HG03432 (cell line): Measurements from ENCODE around the gene PUM1.

ENCODE experiments used
- ATAC-seq: cut with Tn5 transposase; IDR thresholded peaks from one replicate; pipeline ENCODE4 v1.9.1; 2021; ENCODE audit warnings: mild to moderate bottlenecking, moderate library complexity; ENCODE audit not compliant: unreplicated experiment

Gene PUM1

DNA sequence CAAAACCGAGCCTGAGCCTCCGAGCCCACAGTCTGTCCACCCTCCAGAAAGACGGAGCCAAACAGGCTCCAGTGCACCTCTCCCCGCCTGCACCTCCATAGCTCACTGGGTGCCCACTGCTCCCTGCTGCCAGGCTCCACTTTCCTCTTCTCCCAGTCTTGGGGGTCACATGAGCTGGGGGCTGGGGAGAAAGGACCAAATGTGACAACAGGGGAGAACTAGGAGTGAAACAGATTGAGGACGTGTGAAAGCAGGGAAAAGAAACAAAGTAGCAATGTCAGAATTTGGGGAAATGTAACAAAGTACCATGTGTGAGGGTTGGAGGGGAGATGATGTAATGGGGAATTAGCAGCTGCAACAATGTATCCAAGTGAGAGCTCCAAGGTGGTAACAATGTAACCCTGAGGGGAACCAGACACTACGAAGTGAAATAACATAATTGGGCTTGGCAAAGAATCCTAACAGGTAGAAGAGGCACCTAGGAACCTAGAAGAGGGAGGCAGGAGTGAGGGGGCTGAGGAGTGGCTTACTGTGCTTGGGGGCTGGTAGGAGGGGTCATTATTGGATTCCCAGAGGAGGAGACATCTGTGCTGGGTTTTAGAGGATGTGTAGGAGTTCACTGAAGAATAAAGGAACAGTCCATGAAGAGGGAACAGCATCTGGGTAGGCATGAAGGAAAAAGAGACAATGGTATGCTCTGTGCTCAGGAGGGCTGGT lies 169.4 kb downstream of the PUM1 start:
- ATAC-seq: no peak

DNA sequence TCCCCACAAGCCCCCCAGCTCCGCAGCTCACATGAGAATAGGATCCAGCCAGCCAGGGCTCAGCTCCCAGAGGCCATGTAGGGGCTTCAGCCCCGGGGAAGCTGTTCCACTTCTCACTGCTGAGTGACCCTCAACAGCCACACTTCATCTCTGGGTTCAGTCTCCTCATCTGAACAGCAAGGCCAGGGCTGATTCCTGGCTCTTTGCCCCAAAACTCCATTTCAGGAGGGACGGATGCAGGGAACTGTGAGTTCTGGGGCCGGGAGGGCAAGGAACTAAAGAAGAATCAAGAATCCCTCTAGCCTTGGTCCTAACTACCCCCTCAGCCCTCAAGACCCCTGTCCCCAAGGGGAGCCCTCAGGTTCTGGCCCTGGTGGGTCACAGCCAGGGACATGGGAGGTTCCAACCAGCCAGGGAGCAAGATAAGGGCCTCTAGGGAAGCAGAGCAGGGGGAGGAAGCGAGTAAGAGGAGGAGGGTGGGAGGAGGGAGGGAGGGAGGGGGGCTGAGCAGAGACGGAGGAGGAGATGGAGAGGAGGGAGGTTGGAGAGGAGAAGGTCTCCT lies 170.1 kb downstream of the PUM1 start:
- ATAC-seq: no peak

DNA sequence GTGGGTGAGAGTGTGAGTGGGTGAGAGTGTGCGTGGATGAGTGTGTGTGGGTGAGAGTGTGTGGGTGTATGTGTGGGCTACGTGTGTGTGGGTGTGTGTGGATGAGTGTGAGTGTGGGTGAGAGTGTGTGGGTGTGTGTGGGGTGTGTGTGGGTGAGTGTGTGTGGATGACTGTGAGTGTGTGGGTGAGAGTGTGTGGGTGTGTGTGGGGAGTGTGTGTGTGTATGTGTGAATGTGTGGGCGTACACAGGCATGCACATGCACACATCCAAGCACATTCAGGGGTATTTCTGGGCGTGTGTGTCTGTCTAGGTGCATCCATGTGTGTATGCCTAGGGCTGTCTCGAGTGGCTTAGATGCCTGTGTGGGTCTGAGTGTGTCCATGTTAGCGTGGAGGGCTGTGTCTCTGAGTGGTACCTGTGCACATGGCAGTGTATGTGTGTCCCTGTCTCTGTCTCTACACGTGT lies 171.0 kb downstream of the PUM1 start:
- no peak for ATAC-seq

DNA sequence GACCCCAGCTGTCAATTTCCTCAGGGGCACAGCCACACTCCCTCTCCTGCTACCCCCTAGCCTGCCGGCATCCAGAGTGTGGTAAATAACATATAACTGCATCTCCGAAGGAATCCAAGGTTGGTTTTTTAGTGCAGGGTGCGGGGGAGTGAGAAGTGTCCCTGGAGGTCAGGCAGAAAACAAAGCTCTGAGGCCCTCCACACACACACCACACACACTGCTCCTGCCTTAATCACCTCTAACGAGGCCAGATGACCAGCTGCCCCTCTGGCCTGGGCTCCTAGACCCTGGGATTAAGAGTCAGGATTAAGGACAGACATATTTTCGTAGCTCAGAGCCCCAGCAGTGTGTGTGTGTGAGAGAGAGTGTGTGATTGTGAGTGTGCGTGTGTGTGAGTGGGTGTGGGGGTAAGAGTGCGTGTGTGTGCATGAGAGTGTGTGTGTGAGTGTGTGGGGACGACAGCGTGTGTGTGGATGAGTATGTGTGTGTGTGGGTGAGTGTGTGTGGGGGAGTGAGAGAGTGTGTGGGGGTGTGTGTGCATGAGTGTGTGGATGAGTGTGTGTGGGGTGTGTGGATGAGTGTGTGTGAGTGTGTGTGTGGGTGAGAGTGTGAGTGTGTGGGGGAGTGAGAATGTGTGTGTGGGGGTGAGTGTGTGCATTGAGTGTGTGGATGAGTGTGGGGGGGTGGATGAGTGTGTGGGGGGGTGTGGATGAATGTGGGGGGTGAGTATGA lies 171.6 kb downstream of the PUM1 start:
- ATAC-seq: no peak

DNA sequence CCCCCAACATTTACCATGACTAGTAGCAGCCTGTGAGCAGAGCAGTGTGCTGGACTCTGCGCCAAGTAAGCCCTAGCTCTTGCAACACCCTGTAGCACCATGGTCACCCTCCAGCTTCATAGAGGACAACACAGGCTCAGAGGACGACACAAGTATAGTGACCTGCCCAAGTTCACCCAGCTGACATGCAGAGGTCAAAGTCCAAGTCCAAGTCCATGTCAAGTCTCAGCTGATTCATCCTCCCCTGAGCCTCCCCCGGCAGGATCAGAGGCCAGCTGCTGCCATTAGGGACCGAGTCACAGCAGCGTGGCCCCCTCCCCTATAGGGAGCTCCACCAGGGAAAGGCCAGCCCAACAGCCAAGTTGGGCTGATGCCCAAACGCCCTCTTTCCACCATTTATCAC lies 172.8 kb downstream of the PUM1 start:
- no peak for ATAC-seq

DNA sequence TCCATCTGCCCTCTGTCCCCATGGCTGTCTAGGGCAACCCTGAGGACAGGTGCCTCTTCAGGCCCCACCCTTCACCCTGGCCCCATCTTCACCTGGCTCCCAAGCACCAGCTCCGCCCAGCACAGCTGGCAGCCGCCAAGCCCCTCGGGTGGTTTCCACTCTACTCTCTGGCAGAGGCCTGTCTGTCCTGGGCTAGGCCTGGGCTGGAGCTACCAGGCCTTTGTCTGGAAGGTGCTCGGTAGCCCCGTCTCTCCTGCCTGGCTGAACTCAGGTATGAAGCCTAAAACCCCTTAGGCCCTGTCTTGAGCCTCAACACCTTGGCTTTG lies 174.3 kb downstream of the PUM1 start:
- ATAC-seq: no peak

DNA sequence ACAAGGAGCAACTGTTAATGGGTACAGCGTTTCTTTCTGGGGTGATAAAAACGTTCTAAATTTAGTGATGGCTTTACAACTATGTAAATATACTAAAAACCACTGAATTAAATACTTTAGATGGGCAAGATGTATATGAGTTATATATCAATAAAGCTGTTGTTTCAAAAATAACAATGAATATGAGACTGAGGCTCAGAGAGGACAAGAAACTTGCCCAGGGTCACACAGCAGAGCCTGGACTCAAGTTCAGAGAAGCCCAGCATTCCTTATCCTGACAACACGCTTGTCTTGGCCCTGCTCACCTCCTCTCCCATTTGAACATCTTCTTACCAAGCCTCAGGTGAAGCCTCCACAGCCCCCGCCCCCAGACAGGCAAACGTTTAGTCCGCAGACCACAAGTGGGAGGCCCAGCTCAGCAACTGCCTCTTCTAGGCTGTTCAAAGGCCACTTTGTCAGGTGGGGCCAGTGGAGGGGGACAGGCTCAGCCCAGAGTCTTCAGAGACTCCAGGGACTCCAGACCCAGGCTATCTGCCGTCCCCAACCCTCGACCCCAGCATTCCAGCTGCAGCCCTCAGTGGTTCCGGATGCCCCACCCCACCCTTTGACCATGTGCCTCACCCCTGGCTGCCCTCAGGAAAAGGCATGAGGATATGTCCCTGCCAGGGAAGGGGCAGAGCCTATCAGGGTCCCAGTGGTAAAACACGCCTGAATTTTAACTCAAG lies 174.9 kb downstream of the PUM1 start:
- ATAC-seq: no peak

DNA sequence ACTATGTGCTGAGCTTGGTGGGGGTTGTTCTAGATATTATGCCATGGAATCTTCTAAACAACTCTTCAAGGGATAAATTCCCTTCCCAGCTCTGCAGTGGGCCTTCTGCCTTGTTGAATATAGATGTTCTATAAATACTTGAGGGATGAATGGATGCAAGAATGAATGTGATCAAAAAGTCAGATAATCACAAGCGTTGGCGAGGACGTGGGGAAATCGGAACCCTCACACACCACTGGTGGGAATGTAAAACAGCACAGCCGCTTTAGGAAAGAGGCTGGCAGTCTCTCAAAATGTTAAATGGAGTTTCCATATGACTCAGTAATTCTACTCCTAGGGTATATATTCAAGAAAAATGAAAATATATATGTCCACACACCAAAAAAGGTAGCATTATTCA lies 176.0 kb downstream of the PUM1 start:
- no peak for ATAC-seq

DNA sequence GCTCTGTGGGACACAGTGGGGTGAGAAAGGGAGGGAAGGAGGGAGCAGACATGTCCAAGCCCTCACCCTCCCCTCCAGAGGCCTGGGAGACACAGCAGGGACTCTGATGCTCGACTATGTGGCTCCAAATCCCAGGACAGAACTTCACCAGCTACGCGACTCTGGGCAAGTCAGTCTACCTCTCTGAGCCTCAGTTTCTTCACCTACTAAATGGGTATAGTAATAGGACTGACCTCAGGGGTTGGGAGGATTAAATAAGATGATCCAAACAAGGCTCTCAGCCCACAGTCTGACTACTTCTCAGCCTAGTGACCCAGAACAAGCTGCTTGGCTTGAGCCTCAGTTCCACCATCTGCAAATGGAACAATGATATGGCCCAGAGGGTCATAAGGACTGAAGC lies 176.5 kb downstream of the PUM1 start:
- no peak for ATAC-seq

DNA sequence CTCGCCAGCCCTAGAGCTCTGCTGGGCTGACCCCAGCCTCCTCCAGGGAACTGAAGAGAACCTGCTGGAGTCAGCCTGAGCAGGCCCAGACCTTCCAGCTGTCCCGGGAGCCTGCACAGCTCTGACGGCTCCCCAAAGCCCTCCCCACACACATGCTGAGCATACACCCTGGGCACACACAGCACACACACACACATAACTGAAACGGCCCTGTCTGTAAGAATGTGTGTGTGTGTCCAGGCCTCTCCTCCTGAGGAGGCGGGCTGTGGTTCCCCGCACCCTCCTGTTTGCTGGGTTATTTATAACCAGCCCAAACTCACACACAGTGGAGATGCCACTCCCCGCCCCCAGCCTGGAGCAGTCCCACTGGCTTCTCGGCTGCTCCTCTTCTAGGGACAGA lies 177.1 kb downstream of the PUM1 start:
- ATAC-seq: no peak

DNA sequence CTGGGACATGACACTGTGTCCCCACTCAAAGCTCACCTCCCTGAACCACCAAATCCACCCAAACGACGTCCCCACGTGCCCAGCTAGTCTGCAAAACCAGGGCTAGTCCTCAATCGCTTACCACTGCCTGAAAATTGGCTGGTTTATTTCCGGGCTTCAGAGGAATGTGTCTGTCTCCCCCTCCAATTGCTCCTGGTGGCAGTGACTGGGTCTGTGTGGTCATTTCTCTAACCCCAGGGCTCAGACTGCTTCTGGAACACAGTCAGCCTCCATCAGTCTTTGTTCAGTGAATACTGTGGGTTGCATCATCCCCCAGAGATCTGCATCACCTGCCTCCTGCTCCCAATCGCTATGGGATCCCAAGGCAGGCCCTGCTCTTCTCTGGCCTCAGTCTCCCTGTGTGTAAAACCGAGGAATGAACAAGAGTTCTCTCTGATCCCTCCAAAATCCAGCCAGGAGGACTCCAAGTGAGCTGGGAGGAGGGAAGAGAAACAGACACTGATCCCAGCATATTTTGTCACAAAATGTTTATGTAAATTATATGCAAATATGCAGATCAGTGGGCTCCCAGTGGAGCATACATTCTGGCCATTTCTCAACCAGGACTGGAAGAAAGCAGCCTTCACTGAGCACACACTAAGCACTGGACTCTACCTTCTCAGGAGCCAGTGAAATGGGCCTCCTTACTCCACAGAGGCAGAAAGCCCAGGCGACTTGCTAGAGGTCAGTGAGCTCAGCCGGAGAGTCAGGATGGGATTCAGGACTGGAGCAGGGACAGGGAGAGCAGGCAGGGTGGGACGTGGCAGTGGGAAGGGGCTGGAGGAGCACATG lies 177.8 kb downstream of the PUM1 start:
- no peak for ATAC-seq

DNA sequence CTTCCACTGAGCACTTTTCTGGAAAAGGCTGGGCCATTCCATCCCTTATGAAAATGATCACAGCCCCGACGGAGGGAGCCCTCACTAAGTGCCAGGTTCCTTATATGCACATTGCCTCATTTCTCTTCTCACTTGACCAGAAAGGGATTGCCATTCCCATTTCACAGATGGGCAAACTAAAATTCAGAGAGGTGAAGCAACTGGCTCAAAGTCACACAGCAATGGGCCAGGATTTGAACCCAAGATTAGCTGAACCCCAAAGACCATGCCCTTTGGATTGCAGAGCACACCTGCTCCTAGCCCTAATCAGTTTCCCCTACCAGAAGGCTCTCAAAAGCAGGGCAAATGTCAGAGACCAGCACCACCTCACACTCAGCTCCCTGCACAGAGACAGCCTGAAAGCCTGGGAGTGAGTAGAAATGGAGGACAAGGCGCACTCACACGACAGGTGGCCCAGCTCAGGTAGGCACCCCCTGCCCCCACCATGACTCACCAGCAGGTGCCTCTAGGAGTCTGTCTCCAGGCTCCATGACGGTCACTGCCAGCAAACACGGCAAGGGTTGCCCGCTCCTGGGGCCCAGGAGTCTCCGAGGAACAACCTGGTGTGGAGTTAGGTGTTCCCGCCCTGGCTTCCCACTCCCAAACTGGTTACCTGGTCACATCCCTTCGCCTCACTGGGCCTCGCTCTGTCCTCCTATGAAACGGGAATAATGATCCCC lies 178.6 kb downstream of the PUM1 start:
- ATAC-seq: no peak

DNA sequence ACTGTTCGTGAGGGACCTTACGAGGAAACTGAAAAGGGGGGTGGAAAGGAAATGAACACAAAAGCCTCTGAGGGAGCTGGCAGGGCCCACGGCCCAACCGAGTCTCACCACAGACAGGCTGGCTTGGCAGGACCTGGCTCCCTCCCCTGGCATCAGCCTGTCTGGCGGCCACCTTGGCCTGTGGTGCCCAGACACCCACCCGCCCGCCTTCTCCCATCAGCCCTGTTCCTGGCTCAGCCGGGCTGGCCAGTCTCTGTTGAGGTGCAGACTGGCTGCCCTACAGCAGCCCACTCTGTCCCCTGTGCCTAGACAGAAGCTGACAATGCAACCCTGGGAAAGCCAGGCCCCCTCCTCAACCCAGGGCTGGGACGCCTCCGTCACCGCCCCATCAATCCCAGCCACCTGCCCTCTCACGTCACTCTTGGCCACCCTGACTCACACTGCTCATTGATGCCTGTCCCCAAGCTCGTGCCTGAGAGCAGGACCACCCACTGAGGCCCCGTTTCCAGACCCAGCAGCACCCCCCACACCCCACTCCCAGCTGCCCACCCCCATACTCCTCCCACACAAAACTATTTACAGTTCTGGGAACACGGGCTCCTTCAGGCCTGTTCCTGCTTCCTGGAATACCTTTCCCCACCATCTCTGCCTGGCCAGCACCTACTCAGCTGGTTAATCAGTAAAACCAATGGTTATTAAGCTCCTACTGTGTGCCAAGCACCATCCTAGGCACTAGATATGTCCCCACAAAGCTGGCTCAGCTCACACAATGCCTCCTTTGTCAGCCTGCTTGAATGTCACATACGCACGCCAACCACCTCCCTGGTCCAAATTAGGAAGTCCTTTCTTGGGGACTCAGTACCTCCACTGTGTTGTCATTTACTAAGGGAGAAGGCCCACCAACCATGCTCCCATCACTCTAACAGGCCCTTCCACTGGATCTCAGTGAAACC lies 179.7 kb downstream of the PUM1 start:
- no peak for ATAC-seq

DNA sequence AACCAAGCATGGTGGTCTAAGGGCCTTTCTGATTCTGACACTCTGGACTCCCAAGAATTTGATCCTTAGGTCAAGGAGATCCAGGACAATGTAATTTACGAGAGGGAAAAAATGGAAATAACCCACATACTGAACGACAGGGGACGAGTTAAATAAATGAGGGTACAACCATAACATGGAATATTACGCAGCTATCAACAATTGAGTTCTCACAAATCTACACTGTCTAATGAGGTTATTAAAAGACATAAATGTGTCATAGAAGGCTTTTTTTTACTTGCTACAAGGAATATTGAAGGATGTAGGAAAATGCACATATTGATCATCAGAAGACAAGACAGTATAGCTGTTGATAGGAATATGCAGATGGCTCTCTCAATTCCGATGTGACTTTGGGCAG lies 180.8 kb downstream of the PUM1 start:
- no peak for ATAC-seq

DNA sequence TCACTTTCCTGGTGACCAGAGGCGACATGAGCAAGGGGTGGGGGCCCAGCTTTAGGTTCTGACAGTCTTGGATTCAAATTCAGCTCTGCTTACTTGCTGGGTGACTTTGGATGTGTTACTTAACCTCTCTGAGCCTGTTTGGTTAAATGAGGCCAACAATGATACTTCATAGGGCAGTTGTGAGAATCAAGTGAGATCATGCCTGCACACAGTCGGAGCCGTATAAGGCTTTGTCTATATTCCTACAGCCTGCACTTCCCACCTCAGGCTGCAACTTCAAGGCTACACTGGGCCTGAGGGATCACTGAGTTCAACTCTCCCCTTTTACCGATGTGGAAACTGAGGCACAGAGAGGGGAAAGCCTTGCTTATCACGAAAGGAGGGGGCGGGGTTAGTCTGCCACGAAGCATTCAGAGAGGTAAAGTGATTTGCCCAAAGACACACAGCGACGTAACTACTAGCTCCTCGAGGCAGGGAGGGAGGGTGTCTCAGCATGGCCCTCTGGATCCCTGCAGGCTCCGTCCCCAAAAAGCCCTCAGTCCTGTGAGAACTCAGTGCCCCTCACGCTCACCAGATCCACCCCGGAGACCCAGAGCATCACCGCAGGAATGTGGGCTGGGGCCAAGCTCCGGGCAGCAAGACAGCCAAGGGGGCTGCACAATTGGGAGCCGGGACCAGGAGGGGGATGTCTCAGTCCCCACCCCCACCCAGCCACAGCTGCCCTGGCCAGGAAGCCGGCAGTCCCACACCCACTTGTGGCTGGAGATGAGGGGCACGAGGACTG lies 181.9 kb downstream of the PUM1 start:
- no peak for ATAC-seq

DNA sequence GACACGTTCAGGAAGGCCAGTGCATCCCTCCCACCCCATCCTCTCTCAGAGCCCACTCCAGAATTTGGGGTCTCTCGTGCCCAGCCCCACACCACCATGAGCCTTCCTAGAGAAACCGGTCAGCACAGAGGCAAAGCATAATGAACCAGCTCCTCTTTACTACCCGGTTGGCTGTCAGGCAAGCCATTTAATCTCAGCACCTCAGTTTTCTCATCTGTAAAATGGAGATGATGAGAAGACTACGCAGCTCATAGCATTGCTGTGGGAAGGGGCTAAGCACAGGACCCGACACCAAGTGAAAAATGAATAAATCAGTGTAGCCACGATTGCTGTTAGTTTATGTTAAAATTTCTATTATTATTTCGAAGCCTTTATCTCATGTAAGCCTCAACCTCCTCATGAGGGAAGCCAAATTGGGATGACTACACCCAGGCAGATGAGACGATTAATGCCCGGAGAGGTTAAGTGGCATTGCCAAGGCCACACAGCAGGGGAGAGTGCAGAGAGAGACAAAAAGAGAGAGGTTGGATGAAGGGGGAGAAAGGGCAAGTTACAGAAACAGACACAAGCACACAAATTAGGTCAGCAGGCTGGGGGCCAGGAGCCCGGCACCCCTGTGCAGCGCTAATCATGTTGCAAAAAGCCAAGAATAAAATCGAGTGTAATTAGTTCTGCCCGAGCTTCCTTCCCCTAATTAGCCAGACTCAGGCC lies 182.7 kb downstream of the PUM1 start:
- ATAC-seq: no peak
